EH (cell line): Measurements from ENCODE around the gene C6orf132.

ENCODE experiments used
- DNase-seq: peaks from one replicate; pipeline ENCODE4 v3.0.0-alpha.2; 2015; ENCODE audit warnings: low read depth

The C6orf132 gene

DNA sequence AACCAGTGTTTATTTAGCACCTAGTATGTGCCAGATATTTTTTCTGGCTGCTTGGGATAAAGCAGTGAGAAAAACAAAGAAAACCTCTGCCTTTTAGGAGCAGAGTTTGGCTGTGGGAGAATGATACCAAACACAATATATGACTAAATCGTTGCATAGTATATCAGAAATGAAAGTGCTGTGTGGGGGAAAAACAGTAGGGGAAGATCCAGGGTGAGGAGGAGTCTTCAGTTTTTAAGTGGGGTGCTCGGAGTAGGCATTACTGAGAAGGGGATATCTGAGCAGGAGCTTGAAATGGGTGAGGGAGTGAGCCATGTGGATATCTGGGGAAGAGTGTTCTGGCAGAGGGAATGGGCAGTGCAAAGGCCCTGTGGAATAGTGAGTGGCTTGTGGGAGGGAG is 69.1 kb downstream of the C6orf132 start:
- DNase-seq = no peak

DNA sequence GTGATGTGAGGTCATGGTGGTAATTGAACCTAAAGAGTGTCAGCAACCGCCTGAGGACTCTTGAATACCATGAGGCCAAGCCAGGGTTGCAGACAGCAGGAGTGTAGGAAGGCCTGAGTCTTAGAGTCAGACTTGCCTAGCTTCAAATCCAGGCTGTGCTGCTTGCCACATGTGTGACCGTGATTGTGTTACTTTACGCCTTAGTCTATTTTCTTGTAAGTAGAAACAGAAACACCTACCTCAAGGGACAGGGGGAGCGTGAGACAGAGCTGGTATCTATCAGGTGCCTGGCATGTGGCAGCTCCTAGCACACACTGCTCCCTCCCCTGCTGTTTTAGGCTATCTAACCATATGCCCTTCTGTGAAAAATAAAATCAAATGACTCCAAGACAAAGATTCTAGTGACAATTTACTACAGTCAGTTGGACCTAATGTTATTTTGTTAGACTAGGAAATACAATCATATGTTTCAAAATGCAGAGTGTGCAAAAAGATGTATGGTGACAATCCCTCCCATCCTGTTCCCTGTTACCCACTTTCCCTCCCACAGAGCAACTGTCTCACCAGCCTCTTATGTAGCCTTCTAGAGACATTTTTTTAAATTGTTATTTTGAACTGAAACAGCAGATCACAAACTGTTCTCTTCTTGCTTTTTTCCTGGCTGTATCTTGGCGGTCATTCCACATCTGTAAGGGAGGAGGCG is 70.4 kb downstream of the C6orf132 start:
- no peak for DNase-seq

GRCh38 chr6:42068872-42069522 is 73.4 kb downstream of the C6orf132 start:
- DNase-seq = no peak

GRCh38 chr6:42068173-42068572 is 74.2 kb downstream of the C6orf132 start:
- no peak for DNase-seq

- DNase-seq = no peak
These were observed 76.2 kb downstream of the C6orf132 start for GRCh38 chr6:42066156-42066675.

- no peak for DNase-seq
These were observed 82.7 kb downstream of the C6orf132 start for GRCh38 chr6:42059743-42060142.

- DNase-seq = no peak
These were observed 88.8 kb downstream of the C6orf132 start for GRCh38 chr6:42053601-42054000.

- DNase-seq = no peak
These were observed 91.2 kb downstream of the C6orf132 start for GRCh38 chr6:42051268-42051653.
